Stimulated activated CD4-positive, alpha-beta T cell treated with anti-CD3 and anti-CD28 coated beads, TNF-alpha, amount 100 ng/mL, for 4 hours (primary cell): Measurements from ENCODE around the gene SNX21.
"Not testable (repeated sequence)": the region's sequence is repeated elsewhere in the genome, so short reads cannot be mapped to it uniquely, and the experiment has no call there.

Experiments
- DNase-seq, 3 experiments: peaks; one replicate each; pipeline ENCODE4 v3.0.0-alpha.2; 2020; ENCODE audit warnings: low read depth in 3 of 3

Gene SNX21, protein sequence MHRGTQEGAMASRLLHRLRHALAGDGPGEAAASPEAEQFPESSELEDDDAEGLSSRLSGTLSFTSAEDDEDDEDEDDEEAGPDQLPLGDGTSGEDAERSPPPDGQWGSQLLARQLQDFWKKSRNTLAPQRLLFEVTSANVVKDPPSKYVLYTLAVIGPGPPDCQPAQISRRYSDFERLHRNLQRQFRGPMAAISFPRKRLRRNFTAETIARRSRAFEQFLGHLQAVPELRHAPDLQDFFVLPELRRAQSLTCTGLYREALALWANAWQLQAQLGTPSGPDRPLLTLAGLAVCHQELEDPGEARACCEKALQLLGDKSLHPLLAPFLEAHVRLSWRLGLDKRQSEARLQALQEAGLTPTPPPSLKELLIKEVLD

DNA sequence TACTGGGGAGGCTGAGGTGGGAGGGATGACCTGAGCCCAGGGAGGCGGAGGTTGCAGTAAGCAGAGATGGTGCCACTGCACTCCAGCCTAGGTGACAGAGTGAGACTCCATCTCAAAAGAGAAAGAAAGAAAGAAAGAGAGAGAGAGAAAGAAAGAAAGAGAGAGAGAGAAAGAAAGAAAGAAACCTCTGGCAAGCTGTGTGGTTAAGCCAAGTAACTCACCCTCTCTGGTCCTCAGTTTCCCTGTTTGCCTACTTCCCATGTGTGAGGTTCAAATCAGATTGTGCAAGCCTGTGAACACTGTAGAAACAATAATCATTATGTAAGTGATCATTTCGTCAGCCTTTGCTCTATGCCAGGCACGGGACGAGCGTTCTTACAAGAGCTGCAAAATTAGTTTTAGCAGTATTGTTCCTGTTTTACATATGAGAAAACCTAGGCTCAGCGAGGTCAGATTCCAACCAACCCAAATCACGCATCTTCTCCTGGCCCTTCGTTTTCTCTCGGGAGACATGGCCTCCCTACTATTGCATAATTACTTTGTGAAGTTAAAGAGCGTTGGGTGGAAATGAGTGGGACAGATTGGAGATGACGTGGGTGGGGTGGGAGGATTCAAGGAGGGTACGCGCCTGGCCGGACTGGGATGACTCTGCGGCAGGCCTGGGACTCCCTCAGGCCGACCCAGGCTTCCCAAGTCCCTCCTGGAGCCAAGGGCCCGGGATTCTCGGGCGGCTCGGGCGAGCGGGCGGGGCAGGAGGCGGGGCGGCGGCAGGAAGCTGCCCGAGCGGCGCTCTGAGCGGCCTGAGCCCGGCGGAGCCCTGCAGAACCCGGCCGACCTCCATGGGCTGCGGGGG lies at the start of gene SNX21:
Gene SNX21, plus strand, starts transcription at position 770 of the 853 bp plus-strand sequence. CDS start 121 bp downstream, outside the sequence.
- DNase-seq, result no peak

DNA sequence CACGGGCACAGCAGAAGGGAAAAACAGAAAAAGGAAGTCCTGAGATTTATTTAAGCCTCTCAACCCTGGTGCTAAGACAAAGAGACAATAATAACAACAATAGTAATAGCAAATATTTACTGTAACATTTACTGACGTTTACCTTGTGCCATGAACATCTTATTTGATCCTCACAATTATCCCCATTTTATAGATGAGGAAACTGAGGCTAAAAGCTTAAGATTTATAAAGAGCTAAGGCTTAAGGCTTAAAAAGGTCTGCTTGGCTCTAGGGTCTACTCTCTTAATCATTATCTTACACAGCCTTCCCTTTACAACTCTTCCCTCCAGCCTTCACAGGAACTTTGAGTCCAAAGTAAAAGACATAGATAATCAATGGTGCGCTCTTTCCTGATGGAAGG lies 45.2 kb upstream of the SNX21 start:
- DNase-seq, result no peak

DNA sequence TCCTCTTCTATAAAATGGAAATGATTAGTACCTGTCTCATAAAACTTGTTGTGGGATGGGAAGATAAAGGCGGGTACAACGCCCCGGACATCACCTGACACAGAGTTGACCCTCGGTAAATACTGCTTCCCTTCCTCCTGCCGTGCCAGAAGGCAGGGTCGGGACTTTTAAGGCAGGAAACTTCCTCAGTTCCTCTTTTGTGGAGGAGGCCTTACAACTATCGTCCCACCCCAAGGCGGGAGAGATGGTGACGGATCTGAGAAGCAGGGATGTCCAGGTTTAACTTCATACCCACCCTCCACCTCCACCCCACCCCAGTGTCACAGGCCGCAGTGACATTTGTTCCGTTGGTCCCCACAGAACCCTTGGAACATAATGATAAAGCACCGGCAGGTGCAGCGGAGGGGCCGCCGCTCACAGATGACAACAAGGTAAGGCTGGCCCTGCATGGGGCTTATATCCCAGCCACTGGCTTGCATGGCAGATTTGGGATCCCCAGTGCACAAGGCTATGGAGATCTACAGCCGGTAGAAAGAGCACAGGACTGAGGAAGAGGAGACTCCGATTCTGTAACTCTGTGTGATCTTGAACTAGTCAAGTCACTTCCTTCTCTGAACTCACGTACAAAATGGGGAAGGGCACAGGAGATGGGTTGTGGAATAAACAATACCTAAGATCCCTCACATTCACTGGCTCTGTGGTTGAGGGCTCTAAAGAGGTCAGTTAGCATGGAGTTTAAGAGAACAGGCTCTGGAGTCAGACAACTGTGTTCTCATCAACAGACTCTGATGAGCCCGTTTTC lies 41.1 kb upstream of the SNX21 start:
- DNase-seq, result no peak

DNA sequence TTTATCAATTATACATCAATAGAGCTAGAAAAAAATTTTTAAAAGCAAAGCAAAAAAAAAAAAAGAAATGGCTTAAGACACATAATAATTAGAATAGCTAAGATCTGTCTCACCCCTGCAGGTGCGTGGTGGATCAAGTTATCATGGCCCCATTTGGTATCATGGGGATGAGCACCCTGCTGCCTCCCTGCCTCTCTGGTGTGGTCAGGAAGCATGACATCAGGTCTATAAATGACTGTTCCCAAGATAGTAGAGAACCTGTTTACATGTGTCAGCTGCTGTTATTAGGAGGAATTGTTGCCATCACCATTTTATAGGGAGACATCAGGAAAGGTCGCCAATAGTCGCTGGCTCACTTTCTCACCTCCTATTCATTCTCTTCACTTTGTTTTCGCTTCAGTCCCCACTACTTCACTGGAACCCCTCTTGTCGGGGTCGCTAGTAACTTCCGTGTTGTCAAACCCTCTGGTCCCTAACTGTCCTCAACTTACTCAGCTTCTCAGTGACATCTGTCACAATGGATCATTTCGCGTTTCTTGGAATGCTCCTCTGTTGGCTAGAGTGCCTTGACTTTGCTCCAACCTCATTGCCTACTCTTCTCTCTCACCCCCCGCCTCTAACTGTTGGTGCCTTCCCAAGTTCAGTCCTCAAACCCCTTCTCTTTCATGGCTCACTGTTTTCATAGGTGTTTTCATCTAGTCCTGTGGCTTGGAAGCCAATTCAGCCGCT lies 37.1 kb upstream of the SNX21 start:
- DNase-seq, result no peak

DNA sequence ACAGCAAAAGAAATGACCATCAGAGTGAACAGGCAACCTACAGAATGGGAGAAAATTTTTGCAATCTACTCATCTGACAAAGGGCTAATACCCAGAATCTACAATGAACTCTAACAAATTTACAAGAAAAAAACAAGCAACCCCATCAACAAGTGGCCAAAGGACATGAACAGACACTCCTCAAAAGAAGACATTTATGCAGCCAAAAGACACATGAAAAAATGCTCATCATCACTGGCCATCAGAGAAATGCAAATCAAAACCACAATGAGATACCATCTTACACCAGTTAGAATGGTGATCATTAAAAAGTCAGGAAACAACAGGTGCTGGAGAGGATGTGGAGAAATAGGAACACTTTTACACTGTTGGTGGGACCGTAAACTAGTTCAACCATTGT lies 36.1 kb upstream of the SNX21 start:
- not testable (repeated sequence) for DNase-seq

DNA sequence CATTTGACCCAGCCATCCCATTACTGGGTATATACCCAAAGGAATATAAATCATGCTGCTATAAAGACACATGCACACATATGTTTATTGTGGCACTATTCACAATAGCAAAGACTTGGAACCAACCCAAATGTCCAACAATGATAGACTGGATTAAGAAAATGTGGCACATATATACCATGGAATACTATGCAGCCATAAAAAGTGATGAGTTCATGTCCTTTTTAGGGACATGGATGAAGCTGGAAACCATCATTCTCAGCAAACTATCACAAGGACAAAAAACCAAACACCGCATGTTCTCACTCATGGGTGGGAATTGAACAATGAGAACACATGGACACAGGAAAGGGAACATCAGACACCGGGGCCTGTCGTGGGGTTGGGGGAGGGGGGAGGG lies 35.6 kb upstream of the SNX21 start:
- not testable (repeated sequence) for DNase-seq

DNA sequence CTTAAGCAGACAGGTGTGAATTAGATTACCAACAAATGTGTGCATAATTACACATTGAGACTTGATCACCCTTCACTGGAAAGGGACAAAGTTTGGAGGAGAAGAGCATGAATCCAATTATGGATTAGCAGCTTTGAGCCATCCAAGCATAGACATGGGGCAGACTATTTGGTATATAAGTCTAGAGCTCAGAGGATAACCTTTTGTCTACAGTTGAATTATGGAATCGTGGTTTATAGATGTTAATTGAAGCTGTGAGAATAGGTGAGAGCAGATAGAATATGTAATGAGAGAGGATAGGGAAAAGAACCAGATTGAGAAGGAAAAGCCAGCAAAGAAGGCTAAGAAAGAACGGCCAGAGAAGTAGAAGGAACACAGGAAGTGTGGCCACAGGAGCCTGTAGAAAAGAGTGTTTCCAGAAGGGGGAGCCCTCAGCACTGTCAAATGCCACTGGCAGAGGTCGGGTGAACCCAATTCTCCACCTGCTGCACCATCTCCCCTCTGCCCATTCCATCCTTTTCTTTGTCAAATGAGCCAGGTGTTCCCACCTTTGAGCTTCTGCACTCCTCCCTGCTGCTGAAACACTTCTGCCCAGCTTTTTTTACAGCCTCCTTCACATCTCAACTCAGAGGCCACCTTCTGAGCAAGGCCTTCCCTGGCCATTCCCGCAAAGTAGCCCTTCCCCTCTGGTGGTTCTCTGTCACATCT lies 34.5 kb upstream of the SNX21 start:
- DNase-seq, result peak in 2 of 3 experiments; percentile 39 to 40

DNA sequence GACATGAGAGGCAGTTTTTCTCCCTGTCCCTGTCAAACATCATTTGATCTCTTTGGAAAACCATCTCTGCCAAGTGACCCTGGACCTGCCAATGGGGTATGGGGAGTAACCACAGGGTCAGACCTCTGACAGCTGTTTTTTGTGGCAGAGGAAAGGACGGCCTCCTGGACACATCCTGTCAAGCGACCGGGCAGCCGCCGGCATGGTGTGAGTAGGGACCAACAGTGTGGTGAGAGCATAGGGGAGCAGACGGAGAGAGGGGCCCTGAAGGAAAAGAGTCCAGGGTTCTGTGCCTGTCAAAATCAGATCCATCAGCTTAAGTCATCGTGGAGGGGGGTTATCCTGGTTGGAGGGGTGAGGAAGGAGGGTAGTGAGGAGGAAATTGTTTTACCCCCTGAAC lies 31.7 kb upstream of the SNX21 start:
- no peak for DNase-seq

DNA sequence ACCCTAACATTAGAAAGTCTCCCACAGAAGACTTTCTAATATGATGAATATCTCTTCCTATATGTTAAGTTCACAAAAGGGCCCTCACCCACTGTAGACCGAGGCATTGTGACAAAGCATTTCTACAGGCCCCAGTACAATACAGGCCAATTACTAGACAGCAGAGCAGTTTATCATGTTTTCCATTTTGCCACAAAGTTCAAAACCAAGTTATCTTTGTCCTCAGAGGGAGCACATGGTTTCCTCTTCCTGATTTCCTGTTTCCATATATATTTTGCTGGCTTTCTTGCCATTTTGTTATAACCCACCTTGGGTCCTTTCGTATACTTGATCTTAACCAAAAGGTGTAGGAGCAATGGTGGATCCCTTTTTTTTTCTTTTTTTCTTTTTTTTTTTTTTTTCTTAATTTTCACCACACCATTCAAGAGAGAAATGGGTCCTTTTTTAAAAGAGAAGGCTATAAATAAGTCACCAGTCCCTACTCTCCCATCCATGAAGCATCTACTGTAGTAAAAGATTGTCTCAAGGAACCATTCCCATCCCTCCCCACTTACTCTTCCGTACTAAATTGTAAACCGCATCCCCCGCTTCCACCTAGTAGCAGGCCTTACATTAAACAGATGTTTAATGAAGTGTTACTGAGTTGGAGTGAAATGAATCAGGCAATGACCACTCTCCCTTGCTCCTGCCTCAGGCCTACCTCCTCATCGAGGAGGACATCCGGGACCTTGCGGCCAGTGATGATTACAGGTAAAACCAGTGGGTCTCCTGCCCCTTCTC lies 23.2 kb upstream of the SNX21 start:
- no peak for DNase-seq

DNA sequence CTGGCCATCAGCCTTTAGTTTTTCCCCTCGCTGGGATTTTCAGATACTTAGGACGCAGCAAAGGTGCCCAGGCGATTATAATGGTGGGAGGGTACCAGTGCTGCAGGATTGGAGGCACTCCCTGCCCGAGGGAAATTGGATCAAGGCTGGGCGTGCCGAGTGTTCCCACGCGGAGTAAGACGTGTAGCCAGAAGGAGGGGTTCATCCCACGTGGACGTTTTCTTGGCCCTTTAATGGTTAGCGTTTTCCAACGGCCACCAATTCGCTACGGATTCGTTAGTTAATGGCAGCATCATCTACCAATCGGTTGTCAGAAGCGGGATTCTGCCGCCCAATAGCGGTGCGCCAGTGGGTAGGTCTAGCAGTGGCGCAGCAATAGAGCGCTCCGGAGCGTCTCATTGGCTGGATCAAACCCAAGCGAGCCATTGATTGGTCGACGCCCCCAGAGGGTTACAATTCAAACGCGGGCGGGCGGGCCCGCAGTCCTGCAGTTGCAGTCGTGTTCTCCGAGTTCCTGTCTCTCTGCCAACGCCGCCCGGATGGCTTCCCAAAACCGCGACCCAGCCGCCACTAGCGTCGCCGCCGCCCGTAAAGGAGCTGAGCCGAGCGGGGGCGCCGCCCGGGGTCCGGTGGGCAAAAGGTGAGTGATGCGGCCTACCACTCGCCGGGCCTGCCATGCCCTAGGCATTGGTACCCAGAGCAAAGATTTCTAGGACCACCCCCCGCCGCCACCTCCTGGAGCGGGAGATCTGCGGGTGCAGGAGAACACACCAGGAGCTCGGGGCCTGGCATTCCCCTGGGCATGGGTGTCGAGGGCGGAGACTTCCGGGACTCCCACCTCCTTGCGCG lies 21.2 kb upstream of the SNX21 start, which contains the start of gene UBE2C:
Gene UBE2C, plus strand, starts transcription at position 488 of the 849 bp plus-strand sequence. Its CDS starts 52 bp downstream, at position 540.
- peak; percentile 76 to 90 (median 88) for DNase-seq

DNA sequence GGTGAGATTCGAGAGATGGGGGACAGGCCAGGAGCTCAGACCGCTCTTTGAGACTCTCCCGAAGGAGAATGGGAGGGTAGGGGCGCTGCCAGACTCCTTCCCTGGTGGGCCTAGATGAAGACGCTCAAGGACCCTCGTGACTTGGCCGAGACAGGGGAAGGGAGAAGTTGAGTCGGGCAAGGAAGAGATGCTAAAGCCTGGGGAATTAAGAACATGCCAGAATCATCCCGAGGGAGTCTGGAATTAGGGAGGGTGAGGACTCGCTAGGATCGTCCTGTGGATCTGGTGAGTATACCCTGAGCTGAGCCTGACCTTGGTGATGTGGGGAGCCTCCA lies 20.6 kb upstream of the SNX21 start:
- no peak for DNase-seq

DNA sequence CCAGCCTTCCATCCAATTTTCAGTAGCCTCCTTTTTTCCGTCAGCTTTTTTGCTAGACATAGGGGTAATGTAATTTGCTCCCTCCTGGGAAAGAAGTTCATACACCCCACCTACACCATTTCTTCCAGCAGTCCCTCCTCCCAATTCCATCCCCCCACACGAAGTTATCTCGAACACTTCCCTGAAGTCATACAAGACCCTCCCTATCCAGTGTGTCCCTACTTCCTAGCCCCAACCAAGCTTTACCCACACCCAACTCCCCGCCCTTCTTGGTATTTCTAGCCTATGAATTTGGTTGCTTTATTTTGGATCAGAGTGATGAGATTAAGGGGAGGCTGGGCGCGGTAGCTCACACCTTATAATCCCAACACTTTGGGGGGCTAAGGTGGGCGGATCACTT lies 20.1 kb upstream of the SNX21 start:
- no peak for DNase-seq

DNA sequence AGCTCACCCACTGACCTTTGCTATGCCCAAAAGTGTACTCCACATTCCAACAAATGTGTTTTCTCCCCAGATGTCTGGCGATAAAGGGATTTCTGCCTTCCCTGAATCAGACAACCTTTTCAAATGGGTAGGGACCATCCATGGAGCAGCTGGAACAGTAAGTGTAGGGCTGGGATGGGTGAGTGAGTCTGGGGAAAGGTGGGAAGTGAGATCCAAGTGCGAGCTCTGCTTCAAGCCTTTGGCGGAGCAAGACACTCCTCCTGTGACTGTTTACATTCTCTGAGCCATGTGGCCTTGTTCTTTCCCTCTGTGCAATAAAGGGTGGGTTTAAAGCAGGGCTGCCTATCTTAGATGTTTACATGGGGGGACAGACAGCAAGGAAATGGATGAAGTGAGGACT lies 19.3 kb upstream of the SNX21 start:
- DNase-seq, result no peak

DNA sequence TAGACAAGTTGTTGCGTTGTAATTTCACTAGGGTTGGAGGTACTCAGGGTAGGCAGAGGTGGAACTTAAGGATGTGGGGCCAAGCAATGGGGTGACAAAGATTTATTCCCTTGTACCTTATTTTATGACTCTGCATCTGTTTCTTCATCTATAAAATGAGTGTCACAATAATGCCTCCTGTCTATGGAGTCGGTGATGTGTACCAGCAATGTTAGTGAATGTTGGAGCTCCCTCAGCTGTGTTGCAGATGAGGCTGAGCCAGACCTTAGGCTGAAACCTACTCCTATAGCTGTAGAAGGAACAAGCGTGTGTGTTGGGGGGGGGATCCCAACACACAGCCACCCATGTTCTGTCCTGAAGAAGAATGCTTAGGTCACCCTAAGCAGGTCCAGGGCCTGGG lies 16.6 kb upstream of the SNX21 start:
- no peak for DNase-seq

DNA sequence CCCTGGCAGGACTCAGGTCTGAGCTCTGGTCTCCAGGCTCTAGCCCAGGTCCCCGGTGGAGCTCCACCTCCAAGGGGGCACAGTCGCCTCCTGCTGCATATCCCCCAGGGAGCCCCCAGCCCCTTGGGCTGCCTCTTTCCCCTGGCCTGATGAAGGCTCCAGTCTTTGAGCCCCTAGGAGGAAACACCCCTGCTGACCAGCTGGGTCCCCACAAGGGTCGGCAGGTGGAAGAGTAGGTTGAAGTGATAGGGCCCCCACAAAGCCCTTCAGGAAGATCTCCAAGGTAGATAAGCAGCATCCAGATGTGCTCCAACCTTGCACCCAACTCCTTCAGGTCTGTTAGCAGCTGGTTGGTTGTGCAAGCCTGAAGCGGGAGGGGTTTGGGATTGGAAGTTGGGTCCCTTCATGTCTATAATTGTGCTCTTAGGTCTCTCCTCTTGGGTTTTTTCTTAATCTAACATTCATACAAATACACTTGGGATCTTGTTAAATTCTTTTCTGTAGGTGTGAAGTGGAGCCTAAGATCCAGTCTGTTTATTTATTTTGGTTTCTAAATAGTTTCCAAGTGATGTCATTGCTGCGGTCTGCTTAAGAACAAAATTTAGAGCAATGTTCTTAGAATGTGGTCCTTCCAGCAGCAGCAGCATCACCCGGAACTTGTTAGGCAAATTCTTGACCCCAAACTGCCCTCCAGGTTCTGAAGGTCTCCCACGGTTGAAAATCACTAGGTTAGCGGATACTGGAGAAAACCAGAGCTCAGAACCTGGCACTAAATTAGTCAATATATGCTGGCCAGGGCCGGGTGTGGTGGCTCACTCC lies 16.0 kb upstream of the SNX21 start:
- DNase-seq, result no peak

DNA sequence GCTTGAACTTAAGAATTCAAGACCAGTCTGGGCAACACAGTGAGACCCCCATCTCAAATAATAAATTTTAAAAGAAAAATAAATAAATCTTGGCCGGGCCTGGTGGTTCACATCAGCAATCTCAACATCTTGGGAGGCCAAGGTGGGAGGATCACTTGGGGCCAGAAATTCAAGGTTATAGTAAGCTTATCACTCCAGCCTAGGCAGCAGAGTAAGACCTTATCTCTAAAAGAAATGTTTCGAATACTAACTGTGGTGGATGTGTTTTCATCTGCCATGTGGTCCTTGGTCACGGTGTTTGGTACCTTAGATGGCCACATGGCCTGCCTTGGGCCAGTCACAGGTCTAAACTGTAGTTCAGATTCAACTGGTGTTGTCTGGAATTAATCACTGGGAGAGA lies 15.4 kb upstream of the SNX21 start:
- DNase-seq, result no peak

DNA sequence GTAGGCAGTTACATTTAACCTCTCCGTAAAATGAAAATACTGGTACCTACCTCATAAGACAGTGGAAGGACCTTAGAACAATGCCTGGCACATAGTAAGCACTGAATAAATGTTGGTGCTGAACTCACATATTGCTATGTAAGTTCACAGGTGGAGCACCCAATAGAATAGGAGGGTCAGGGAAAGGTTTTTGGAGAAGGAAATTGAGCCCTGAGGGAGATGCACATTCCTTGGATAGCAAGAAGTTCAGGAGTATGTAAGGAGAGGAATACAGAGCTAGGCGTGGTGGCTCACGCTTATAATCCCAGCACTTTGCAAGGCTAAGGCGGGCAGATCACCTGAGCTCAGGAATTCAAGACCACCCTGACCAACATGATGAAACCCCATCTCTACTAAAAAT lies 14.1 kb upstream of the SNX21 start:
- DNase-seq, result no peak

DNA sequence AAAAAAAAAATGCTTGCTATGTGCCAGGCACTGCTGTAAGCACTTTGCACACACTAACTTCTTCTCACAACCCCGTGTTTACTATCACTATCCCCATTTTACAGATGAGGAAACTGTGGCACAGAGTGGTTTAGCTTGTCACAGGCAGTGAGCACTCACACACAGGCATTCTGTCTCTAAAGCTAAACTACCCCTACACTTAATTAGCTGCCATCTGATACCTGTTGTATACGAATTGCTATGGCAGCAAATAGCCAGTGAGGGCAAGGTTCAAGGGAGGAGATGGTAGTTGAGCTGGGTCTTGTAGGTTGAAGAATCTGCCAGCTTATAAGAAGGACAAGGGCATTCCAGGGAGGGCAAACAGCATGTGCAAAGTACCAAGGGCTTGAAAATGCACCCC lies 11.7 kb upstream of the SNX21 start:
- DNase-seq, result no peak
